Measurements from ENCODE around the gene TAAR1.

Gene TAAR1

GRCh38 chr6:132596201-132596600 is 62.8 kb downstream of the TAAR1 start:
- no peak for DNase-seq (ENCODE audit: low read depth in 1 of 2, low spot score in 1 of 2)
